HEK293T (cell line): Measurements from ENCODE around the gene STBD1.

Experiments
- ARNT ChIP-seq: fragments of 450-650 bp; IDR thresholded peaks from 2 replicates; pipeline ENCODE4 v1.6.1; 2017; ENCODE audit warnings: mild to moderate bottlenecking
- CTBP1 ChIP-seq: fragments of 450-650 bp; IDR thresholded peaks from 2 replicates; pipeline ENCODE4 v1.6.1; 2016; ENCODE audit warnings: borderline replicate concordance
- FOXA1 ChIP-seq: fragments of 450-650 bp; IDR thresholded peaks from 2 replicates; pipeline ENCODE4 v1.6.1; 2016; ENCODE audit warnings: mild to moderate bottlenecking
- FOXK2 ChIP-seq: fragments of 450-650 bp; IDR thresholded peaks from 2 replicates; pipeline ENCODE4 v1.6.1; 2016; ENCODE audit warnings: mild to moderate bottlenecking
- FOXM1 ChIP-seq: fragments of 450-650 bp; IDR thresholded peaks from 2 replicates; pipeline ENCODE4 v1.6.1; 2017; ENCODE audit warnings: mild to moderate bottlenecking, borderline replicate concordance
- HDGF ChIP-seq: fragments of 450-650 bp; IDR thresholded peaks from 2 replicates; pipeline ENCODE4 v1.6.1; 2017; ENCODE audit warnings: antibody characterized with exemption, borderline replicate concordance
- L3MBTL2 ChIP-seq: fragments of 450-650 bp; conservative IDR thresholded peaks from 2 replicates; pipeline ENCODE4 v1.6.1; 2016; ENCODE audit warnings: mild to moderate bottlenecking
- SUZ12 ChIP-seq: fragments of 450-650 bp; IDR thresholded peaks from 2 replicates; pipeline ENCODE4 v1.6.1; 2016; ENCODE audit warnings: mild to moderate bottlenecking
- TARDBP ChIP-seq: fragments of 450-650 bp; IDR thresholded peaks from 2 replicates; pipeline ENCODE4 v1.6.1; 2016

- TF ChIP-seq CTBP1: no peak
- TF ChIP-seq SUZ12: no peak
- no peak for TF ChIP-seq FOXM1
- TF ChIP-seq FOXA1: no peak
- TF ChIP-seq ARNT: no peak
- TF ChIP-seq L3MBTL2: no peak
- TF ChIP-seq TARDBP: no peak
- no peak for TF ChIP-seq FOXK2
- no peak for TF ChIP-seq HDGF
Measured at GRCh38 chr4:76266627-76267026, 39.9 kb upstream of the STBD1 start.
